Keratinocyte (primary cell): ENCODE data around the gene SARS1. TPM values are rescaled to one million over a fixed set of nuclear protein-coding genes. Genes with fewer than 3 reads are reported as not detected.

ENCODE experiments used
- DNase-seq: peaks from one replicate; pipeline ENCODE4 v3.0.0-alpha.2; 2011; ENCODE audit warnings: low read depth, missing footprints, low spot score
- FAIRE-seq: peaks from 2 replicates; lab custom pipeline; 2011; peaks lifted over from hg19 to GRCh38; lab: Jason Lieb, UNC
- H2AFZ ChIP-seq: 2 replicates; pipeline ENCODE4 v1.6.0; 2012; ENCODE audit warnings: low read length, control low read depth, inconsistent platforms; ENCODE audit not compliant: control insufficient read depth
- H3K27ac ChIP-seq: 2 replicates; pipeline ENCODE4 v1.5.1; 2011; ENCODE audit warnings: low read length; ENCODE audit not compliant: control insufficient read depth, insufficient read depth
- H3K27me3 ChIP-seq: 3 replicates; pipeline ENCODE4 v1.6.0; 2011; ENCODE audit warnings: low read length; ENCODE audit not compliant: control insufficient read depth, insufficient read depth; ENCODE audit errors: extremely low read depth
- H3K36me3 ChIP-seq, 2 experiments: 2 replicates in 1 of 2; 3 replicates in 1 of 2; pipeline ENCODE4 v1.5.1; 2011; ENCODE audit warnings: low read length in 2 of 2, mild to moderate bottlenecking in 1 of 2; ENCODE audit not compliant: control insufficient read depth in 2 of 2, insufficient read depth in 2 of 2; ENCODE audit errors: extremely low read depth in 1 of 2
- H3K4me1 ChIP-seq: 3 replicates; pipeline ENCODE4 v1.5.1; 2011; ENCODE audit warnings: low read length; ENCODE audit not compliant: control insufficient read depth, insufficient read depth; ENCODE audit errors: extremely low read depth
- H3K4me2 ChIP-seq: 3 replicates; pipeline ENCODE4 v1.6.0; 2011; ENCODE audit warnings: low read depth, low read length; ENCODE audit not compliant: control insufficient read depth, insufficient read depth; ENCODE audit errors: extremely low read depth
- H3K4me3 ChIP-seq, 3 experiments: fragments of 200-600 bp in 1 of 3; sonication (generic) in 1 of 3; 2 replicates in 2 of 3; 3 replicates in 1 of 3; pipeline ENCODE4 v1.5.1; 2011 to 2016; ENCODE audit warnings: low read length in 3 of 3, mild to moderate bottlenecking in 3 of 3, control low read depth in 2 of 3, inconsistent platforms in 1 of 3, low read depth in 1 of 3, mixed read lengths in 1 of 3, mixed run types in 1 of 3, moderate library complexity in 1 of 3; ENCODE audit not compliant: control insufficient read depth in 2 of 3, insufficient read depth in 2 of 3; ENCODE audit errors: extremely low read depth in 1 of 3
- H3K79me2 ChIP-seq: 2 replicates; pipeline ENCODE4 v1.6.0; 2012; ENCODE audit warnings: low read length; ENCODE audit not compliant: control insufficient read depth, insufficient read depth
- H3K9ac ChIP-seq: 3 replicates; pipeline ENCODE4 v1.6.0; 2011; ENCODE audit warnings: low read length; ENCODE audit not compliant: control insufficient read depth, insufficient read depth; ENCODE audit errors: extremely low read depth
- H3K9me1 ChIP-seq: 3 replicates; pipeline ENCODE4 v1.6.0; 2011; ENCODE audit warnings: low read length; ENCODE audit not compliant: control insufficient read depth, insufficient read depth; ENCODE audit errors: extremely low read depth
- H3K9me3 ChIP-seq: 2 replicates; pipeline ENCODE4 v1.5.1; 2012; ENCODE audit warnings: low read depth, low read length; ENCODE audit not compliant: control insufficient read depth
- H4K20me1 ChIP-seq: 3 replicates; pipeline ENCODE4 v1.6.0; 2011; ENCODE audit warnings: low read length; ENCODE audit not compliant: control insufficient read depth, insufficient read depth; ENCODE audit errors: extremely low read depth
- EZH2 ChIP-seq: IDR thresholded peaks from one replicate; pipeline ENCODE4 v1.6.1; 2012; ENCODE audit warnings: inconsistent platforms, mild to moderate bottlenecking, low read length, moderate library complexity
- dilution Hi-C: fragments of 300-500 bp; cut with MboI; formaldehyde crosslinking; loops from one replicate; pipeline ENCODE4 v1.7.0; 2020; ENCODE audit warnings: low sequenced_read_pairs; ENCODE audit not compliant: extremely low pct_ligation_motif_present
- polyA plus RNA-seq, 5 experiments: library from polyadenylated mRNA; depleted of rRNA in 3 of 5; stranded (reverse) in 3 of 5; stranded (forward) in 1 of 5; unstranded in 1 of 5; fragments of >200 nt; gene quantifications; 1 replicate in 1 of 5; 2 replicates in 3 of 5; 3 replicates in 1 of 5; pipeline versions ENCODE4 v1.2.1 to v1.2.3, GENCODE V29; 2011 to 2012; ENCODE audit warnings: missing spikeins in 2 of 5, low read depth in 1 of 5, low replicate concordance in 1 of 5
- TF ChIP-seq, protein P1 (sequence below), 3 experiments: IDR thresholded peaks in 1 of 3; conservative IDR thresholded peaks in 1 of 3; optimal IDR thresholded peaks in 1 of 3; 2 replicates in 2 of 3; 3 replicates in 1 of 3; pipeline versions ENCODE3 to v1.5.1; 2011; ENCODE audit warnings: low read length in 3 of 3, mild to moderate bottlenecking in 3 of 3, moderate library complexity in 2 of 3, control low read depth in 1 of 3, inconsistent platforms in 1 of 3; ENCODE audit not compliant: insufficient read depth in 2 of 3; ENCODE audit errors: extremely low read depth in 1 of 3

Gene SARS1
- polyA plus RNA-seq, 1 donor (not counting 4 experiments of a cell fraction or from before 2014, with no cell fraction given) = 203 TPM

DNA sequence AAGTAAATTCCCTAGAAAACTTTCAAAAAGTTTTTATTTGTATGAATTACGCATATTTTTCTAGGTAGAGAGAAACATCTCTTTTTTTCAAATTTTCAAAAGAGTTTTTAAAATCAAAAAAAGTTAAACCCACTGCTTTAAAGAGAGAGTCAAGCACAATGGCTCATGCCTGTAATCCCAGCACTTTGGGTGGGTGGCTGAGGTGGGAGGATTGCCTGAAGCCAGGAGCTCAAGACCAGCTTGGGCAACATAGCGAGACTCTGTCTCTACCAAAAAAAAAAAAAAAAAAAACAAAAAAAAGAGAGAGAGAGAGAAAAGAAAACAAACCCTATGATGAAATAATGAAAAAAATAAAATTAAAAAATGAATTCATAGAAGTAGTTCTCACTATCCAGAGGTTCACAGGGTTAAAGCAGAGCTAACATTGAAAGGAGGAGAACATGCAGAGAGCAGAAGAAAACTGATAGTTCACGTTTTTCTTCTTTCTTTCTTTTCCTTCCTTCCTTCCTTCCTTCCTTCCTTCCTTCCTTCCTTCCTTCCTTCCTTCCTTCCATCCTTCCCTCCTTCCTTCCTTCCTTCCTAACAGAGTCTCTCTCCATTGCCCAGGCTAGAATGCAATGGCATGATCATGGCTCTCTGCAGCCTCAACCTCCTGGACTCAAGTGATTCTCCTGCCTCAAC lies 30.5 kb upstream of the SARS1 start:
- DNase-seq (no peak), FAIRE-seq (no peak)
- Histone ChIP-seq H2AFZ (no peak overlapping the region), H3K79me2 (no peaks in the 10 kb centered on the region), H3K36me3 (no peaks in the 10 kb centered on the region), H3K4me2 (no peak overlapping the region), H3K27me3 (no peaks in the 10 kb centered on the region), H3K4me3 (no peak overlapping the region), H3K9ac (no peak overlapping the region), H3K9me3 (no peaks in the 10 kb centered on the region), H3K27ac (no peak overlapping the region), H3K4me1 (no peaks in the 10 kb centered on the region), H4K20me1 (no peaks in the 10 kb centered on the region), H3K9me1 (no peaks in the 10 kb centered on the region)
- TF ChIP-seq, protein P1, sequence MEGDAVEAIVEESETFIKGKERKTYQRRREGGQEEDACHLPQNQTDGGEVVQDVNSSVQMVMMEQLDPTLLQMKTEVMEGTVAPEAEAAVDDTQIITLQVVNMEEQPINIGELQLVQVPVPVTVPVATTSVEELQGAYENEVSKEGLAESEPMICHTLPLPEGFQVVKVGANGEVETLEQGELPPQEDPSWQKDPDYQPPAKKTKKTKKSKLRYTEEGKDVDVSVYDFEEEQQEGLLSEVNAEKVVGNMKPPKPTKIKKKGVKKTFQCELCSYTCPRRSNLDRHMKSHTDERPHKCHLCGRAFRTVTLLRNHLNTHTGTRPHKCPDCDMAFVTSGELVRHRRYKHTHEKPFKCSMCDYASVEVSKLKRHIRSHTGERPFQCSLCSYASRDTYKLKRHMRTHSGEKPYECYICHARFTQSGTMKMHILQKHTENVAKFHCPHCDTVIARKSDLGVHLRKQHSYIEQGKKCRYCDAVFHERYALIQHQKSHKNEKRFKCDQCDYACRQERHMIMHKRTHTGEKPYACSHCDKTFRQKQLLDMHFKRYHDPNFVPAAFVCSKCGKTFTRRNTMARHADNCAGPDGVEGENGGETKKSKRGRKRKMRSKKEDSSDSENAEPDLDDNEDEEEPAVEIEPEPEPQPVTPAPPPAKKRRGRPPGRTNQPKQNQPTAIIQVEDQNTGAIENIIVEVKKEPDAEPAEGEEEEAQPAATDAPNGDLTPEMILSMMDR (optimal IDR thresholded peaks at IDR 0.05 in 1 of 3, IDR thresholded peaks at IDR 0.05 in 1 of 3, conservative IDR thresholded peaks at IDR 0.05 in 1 of 3; ENCODE audit: extremely low read depth in 1 of 3, insufficient read depth in 2 of 3, low read length in 3 of 3) = no peak
- TF ChIP-seq EZH2 = no peak
- dilution Hi-C loops = no loop called here

DNA sequence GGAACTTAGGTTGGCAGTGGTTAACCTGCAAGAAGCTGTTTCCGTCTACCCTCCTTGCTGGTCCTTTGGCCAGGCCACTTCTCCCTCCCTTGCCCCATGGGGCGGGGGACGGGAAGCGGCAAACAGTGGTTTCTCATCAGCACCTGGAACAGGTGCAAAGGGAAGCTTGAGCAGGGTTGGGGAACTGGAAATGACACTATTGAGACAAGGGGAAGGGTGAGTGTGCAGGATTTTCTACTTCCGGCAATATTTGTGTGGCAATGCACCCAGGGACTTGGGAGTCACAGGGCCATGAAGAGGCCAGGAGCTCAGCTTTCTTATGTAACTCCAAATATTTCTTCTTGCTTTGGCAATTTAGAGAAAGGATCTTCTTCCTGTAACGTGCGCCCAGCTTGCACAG lies 29.0 kb upstream of the SARS1 start:
- H3K9me3 ChIP-seq = no peaks in the 10 kb centered on the region
- dilution Hi-C loops = no loop called here
- H3K9ac ChIP-seq = no peak overlapping the region
- no peak overlapping the region for H2AFZ ChIP-seq
- no peak overlapping the region for H3K4me3 ChIP-seq
- no peak for FAIRE-seq
- no peaks in the 10 kb centered on the region for H3K36me3 ChIP-seq
- no peak overlapping the region for H3K27ac ChIP-seq
- H4K20me1 ChIP-seq = no peaks in the 10 kb centered on the region
- H3K9me1 ChIP-seq = no peaks in the 10 kb centered on the region
- TF ChIP-seq, protein P1 (optimal IDR thresholded peaks at IDR 0.05 in 1 of 3, IDR thresholded peaks at IDR 0.05 in 1 of 3, conservative IDR thresholded peaks at IDR 0.05 in 1 of 3; ENCODE audit: extremely low read depth in 1 of 3, insufficient read depth in 2 of 3, low read length in 3 of 3) = no peak
- no peak for TF ChIP-seq EZH2
- no peak for DNase-seq
- H3K79me2 ChIP-seq = no peaks in the 10 kb centered on the region
- H3K4me2 ChIP-seq = no peak overlapping the region
- H3K27me3 ChIP-seq = no peaks in the 10 kb centered on the region
- peaks cover 9% of the 10 kb centered on the region for H3K4me1 ChIP-seq
